Smooth muscle cell (in vitro differentiated cells): ENCODE results near the gene SKI. TPM values are rescaled to one million over a fixed set of nuclear protein-coding genes. Genes with fewer than 3 reads are reported as not detected.
A peak's percentile ranks its signal among the peaks of the same experiment; 100 is the strongest.

Experiments
- DNase-seq: peaks from one replicate; lab custom pipeline; 2025; ENCODE audit not compliant: unreplicated experiment; lab: John Stamatoyannopoulos, UW
- H2AFZ ChIP-seq: fragments of 200-600 bp; sonication (generic); 2 replicates; pipeline ENCODE4 v1.6.0; 2016; ENCODE audit warnings: antibody characterized with exemption, low read depth, mild to moderate bottlenecking
- H3F3A ChIP-seq: fragments of 200-600 bp; sonication (generic); 2 replicates; pipeline ENCODE4 v1.6.0; 2017; ENCODE audit warnings: antibody characterized with exemption, low read depth
- H3K27ac ChIP-seq: fragments of 200-600 bp; sonication (generic); 2 replicates; pipeline ENCODE4 v1.5.1; 2016; ENCODE audit warnings: low read depth, mild to moderate bottlenecking
- H3K27me3 ChIP-seq: fragments of 200-600 bp; sonication (generic); 2 replicates; pipeline ENCODE4 v1.6.1; 2016; ENCODE audit warnings: low read depth, mild to moderate bottlenecking
- H3K36me3 ChIP-seq: fragments of 200-600 bp; sonication (generic); 2 replicates; pipeline ENCODE4 v1.5.1; 2016; ENCODE audit warnings: low read depth
- H3K4me1 ChIP-seq: fragments of 200-600 bp; sonication (generic); 2 replicates; pipeline ENCODE4 v1.5.1; 2016; ENCODE audit warnings: low read depth
- H3K4me2 ChIP-seq: fragments of 200-600 bp; sonication (generic); 2 replicates; pipeline ENCODE4 v1.6.0; 2016; ENCODE audit warnings: mild to moderate bottlenecking
- H3K4me3 ChIP-seq: fragments of 200-600 bp; sonication (generic); 2 replicates; pipeline ENCODE4 v1.5.1; 2016; ENCODE audit warnings: mild to moderate bottlenecking
- H3K79me2 ChIP-seq: fragments of 200-600 bp; sonication (generic); 2 replicates; pipeline ENCODE4 v1.6.0; 2016; ENCODE audit warnings: low read depth, mild to moderate bottlenecking
- H3K9ac ChIP-seq: fragments of 200-600 bp; sonication (generic); 2 replicates; pipeline ENCODE4 v1.6.0; 2016; ENCODE audit warnings: low read depth
- H3K9me3 ChIP-seq: fragments of 200-600 bp; sonication (generic); replicated peaks from 2 replicates; pipeline ENCODE4 v1.5.1; 2016; ENCODE audit warnings: low read depth
- H4K20me1 ChIP-seq: fragments of 200-600 bp; sonication (generic); 2 replicates; pipeline ENCODE4 v1.6.0; 2016; ENCODE audit warnings: low read depth
- CTCF ChIP-seq: fragments of 200-600 bp; sonication (generic); IDR thresholded peaks from 2 replicates; pipeline ENCODE4 v1.5.1; 2017; ENCODE audit warnings: borderline replicate concordance, mild to moderate bottlenecking, antibody characterized with exemption; ENCODE audit not compliant: insufficient read depth, poor library complexity, severe bottlenecking
- WGBS: methylation state at CpG from one replicate; pipeline ENCODE4 v1.1.7; 2016; ENCODE audit warnings: low lambda C conversion rate; 5-methylcytosine and 5-hydroxymethylcytosine counted together
- polyA plus RNA-seq: library from polyadenylated mRNA; unstranded; fragments of >200 nt; fragmentation: Nextera tagmentation; extraction: Ambion mirVana; gene quantifications from 2 replicates; pipeline ENCODE4 v1.2.1, GENCODE V29; 2016
- total RNA-seq: library from RNA; depleted of rRNA; stranded (reverse); fragments of >200 nt; gene quantifications from 2 replicates; pipeline ENCODE4 v1.2.3, GENCODE V29; 2014

The SKI gene
- total and polyA plus RNA-seq, 2 experiments from 2014 or later: 4.2 to 19.6 TPM

GRCh38 chr1:2247760-2248126 is 19.6 kb downstream of the SKI start:
- no peaks in the 10 kb centered on the region for H3K9me3 ChIP-seq
- peaks cover 99% of the 10 kb centered on the region for H4K20me1 ChIP-seq
- H3K4me2 ChIP-seq: no peak overlapping the region
- H3K4me1 ChIP-seq: peaks cover 48% of the 10 kb centered on the region
- no peaks in the 10 kb centered on the region for H3F3A ChIP-seq
- H3K4me3 ChIP-seq: no peak overlapping the region
- WGBS: 81% methylated on average over 17 of the region's 18 CpGs
- no peaks in the 10 kb centered on the region for H3K36me3 ChIP-seq
- H3K27ac ChIP-seq: peak overlapping the region; percentile 19
- H3K27me3 ChIP-seq: no peaks in the 10 kb centered on the region
- no peak overlapping the region for H2AFZ ChIP-seq
- H3K79me2 ChIP-seq: peaks cover 97% of the 10 kb centered on the region
- no peak for DNase-seq
- no peak for TF ChIP-seq CTCF
- no peak overlapping the region for H3K9ac ChIP-seq

DNA sequence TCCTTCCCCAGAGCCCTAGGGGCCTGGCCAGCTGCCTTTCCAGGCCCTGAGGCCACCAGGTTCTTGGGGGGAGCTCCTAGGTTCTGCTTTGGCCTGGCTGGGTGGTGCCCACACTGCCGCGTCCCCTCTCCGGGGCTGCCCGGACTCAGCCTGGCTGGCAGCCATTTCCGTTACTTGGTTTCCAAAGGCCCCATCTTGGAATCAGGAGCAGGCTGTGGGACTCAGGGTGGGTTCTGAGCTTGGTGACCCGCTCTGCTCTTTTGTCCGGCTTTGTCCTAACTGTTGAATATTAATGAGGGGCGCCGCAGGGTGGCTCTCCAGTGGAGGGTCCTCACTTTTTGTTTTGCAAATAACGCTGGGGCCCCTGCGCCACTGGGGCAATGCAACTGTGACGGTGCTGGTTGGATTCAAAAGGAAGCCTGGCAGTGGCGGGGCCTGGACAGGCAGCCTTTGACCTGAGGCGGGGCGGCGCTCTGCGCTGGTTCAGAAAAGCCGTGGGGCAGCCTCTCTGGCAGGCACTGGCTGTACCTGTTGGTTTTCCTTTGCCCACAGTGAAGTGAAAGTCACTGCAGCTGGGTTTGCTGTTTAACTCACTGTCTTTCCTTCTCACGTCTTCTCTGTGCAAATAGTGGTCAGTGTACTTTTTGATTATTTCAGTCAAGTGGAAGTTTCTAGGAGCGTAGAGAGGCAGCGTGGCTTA is 20.2 kb downstream of the SKI start:
- WGBS: 70% methylated on average over 21 of the region's 21 CpGs
- H3K4me2 ChIP-seq: no peak overlapping the region
- H3F3A ChIP-seq: no peaks in the 10 kb centered on the region
- no peak overlapping the region for H3K9ac ChIP-seq
- peaks cover 97% of the 10 kb centered on the region for H3K79me2 ChIP-seq
- no peak overlapping the region for H2AFZ ChIP-seq
- DNase-seq: no peak
- H3K4me3 ChIP-seq: no peak overlapping the region
- H4K20me1 ChIP-seq: peaks cover 99% of the 10 kb centered on the region
- peak overlapping the region; percentile 19 for H3K27ac ChIP-seq
- TF ChIP-seq CTCF: no peak
- no peaks in the 10 kb centered on the region for H3K27me3 ChIP-seq
- no peaks in the 10 kb centered on the region for H3K9me3 ChIP-seq
- peaks cover 48% of the 10 kb centered on the region for H3K4me1 ChIP-seq
- H3K36me3 ChIP-seq: no peaks in the 10 kb centered on the region

DNA sequence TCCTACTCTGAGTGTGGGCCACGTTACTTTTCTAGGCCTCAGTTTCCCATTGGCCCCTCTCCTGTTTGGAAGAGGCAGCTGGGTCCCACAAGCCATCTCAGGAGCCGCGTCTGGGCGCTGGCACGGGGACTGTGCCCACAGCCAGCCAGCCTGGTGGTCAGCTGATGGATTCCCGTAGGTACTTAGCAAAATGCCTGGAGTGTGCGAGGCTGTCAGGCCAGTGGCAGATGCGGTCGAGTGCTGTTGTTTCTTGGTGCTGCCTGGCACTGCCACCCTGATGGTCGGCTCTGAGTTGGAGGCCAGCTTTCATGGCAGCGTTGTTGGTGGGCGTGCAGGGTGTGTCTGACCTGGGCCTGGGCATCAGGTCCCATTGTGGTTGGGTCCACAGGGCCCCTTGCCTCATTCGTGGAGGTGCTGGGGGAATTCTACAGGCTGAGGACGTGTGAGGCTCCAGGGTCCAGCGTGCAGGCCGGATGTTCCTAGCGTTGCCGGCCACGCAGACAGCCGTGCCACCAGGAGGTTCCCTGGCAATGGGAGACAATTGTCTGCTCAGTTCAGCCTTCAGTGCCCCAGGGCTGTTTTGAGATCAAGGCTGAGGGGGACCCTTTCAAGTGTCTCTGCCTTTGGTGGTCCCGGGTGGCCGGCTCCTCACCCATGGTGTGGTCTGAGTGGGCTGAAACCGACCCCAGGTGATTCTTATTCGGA is 20.9 kb downstream of the SKI start:
- no peak overlapping the region for H3K9ac ChIP-seq

More for the DNA sequence above, 20.9 kb downstream of the SKI start:
- Histone ChIP-seq H3K9me3 (no peaks in the 10 kb centered on the region), H3K27ac (no peak overlapping the region), H3K36me3 (no peaks in the 10 kb centered on the region), H3K27me3 (no peaks in the 10 kb centered on the region), H3F3A (no peaks in the 10 kb centered on the region), H3K4me1 (peaks cover 48% of the 10 kb centered on the region), H3K79me2 (peaks cover 97% of the 10 kb centered on the region), H4K20me1 (peaks cover 99% of the 10 kb centered on the region), H3K4me3 (no peak overlapping the region), H2AFZ (no peak overlapping the region), H3K4me2 (no peak overlapping the region)
- WGBS: 90% methylated on average over 24 of the region's 24 CpGs
- no peak for TF ChIP-seq CTCF
- no peak for DNase-seq
